K562 (cell line): ENCODE data around the gene AP1M2. TPM values are rescaled to one million over a fixed set of nuclear protein-coding genes. Genes with fewer than 3 reads are reported as not detected.

Experiments
- ZNF3 ChIP-seq: fragments of 250-450 bp; sonication (Bioruptor Pico); IDR thresholded peaks from 2 replicates; pipeline ENCODE4 v1.5.0; 2021; ENCODE audit warnings: mild to moderate bottlenecking, moderate library complexity
- ZSCAN29 ChIP-seq: fragments of 450-650 bp; IDR thresholded peaks from 2 replicates; pipeline ENCODE4 v1.6.1; 2017
- polyA plus RNA-seq, 8 experiments: library from polyadenylated mRNA; depleted of rRNA in 4 of 8; stranded (reverse) in 5 of 8; unstranded in 3 of 8; fragments of >200 nt; fragmentation: Nextera tagmentation in 2 of 8; fragmentation: Illumina TruSeq in 1 of 8; extraction: Ambion mirVana in 2 of 8; extraction: Trizol in 1 of 8; gene quantifications; 2 replicates each; pipeline versions ENCODE4 v1.2.1 to v1.2.3, GENCODE V29; 2011 to 2014; ENCODE audit warnings: inconsistent platforms in 1 of 8, missing spikeins in 1 of 8
- total RNA-seq, 7 experiments: library from RNA; depleted of rRNA in 6 of 7; stranded (reverse); fragments of >200 nt in 6 of 7; fragmentation: Illumina TruSeq in 2 of 7; extraction: Trizol in 2 of 7; gene quantifications; 2 replicates each; pipeline versions ENCODE4 v1.2.1 to v1.2.3, GENCODE V29; 2011 to 2021; ENCODE audit warnings: low replicate concordance in 1 of 7
- TF ChIP-seq, protein P1 (sequence below), 2 experiments: fragments of 450-650 bp; formaldehyde crosslinking in 1 of 2; IDR thresholded peaks; 2 replicates each; pipeline versions ENCODE4 v1.4.0 to v1.6.1; 2014 to 2020; ENCODE audit warnings: mild to moderate bottlenecking in 2 of 2, borderline replicate concordance in 1 of 2, low read depth in 1 of 2
- TF ChIP-seq, protein P2 (sequence below): fragments of 450-650 bp; IDR thresholded peaks from 2 replicates; pipeline ENCODE4 v1.6.1; 2016; ENCODE audit warnings: missing biosample characterization, missing genetic modification characterization
- TF ChIP-seq, protein P3 (sequence below), 3 experiments: IDR thresholded peaks in 2 of 3; conservative IDR thresholded peaks in 1 of 3; 2 replicates each; pipeline ENCODE4 v1.5.1; 2011 to 2012; ENCODE audit warnings: low read length in 3 of 3, mild to moderate bottlenecking in 3 of 3, control low read depth in 2 of 3, improper control_type of control experiment in 1 of 3, inconsistent platforms in 1 of 3, low read depth in 1 of 3, mixed read lengths in 1 of 3, moderate library complexity in 1 of 3; ENCODE audit not compliant: insufficient read depth in 2 of 3

AP1M2 gene
- total and polyA plus RNA-seq, 9 of the 15 experiments (the other 6 are each of a cell fraction or from before 2014, with no cell fraction given) = 0.33 to 1.4 (median 0.89) TPM; not detected in 1

DNA sequence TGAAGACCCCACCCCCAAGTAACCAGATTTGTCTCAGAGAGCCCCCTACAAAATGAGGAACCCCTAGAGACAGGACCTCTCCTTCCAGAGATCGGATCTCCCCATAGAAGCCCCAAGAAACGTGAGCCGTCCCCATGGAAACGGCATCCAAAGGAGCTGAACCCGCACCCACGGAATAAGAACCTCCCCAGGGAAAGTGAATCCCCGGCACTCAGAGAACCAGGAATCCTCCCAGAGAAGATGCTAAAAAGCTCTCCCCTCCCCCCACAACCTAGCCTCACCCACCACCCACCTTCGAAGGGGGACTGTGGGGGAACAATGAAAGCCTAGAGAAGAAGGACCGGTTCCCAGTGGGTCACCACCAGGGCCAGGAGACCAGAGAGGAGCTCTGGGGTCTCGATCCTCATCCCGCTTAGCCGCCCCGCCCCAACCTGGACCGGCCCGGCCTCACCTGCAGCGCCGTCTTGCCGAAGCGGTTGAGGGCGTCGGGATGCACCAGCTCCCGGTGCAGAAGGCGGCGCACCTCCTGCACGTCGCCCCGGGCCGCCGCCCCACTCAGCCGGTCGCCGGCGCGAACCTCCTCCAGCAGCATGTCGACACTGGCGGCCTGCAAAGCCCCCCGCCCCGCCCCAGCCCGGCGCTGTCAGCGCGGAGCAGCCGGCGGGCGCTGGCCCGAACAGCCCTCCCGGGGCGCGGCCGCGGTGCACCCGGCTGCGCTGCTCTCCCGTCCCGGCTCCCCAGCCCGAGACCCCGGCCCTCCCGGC lies 18.9 kb downstream of the AP1M2 start (continued):
- TF ChIP-seq, protein P1, sequence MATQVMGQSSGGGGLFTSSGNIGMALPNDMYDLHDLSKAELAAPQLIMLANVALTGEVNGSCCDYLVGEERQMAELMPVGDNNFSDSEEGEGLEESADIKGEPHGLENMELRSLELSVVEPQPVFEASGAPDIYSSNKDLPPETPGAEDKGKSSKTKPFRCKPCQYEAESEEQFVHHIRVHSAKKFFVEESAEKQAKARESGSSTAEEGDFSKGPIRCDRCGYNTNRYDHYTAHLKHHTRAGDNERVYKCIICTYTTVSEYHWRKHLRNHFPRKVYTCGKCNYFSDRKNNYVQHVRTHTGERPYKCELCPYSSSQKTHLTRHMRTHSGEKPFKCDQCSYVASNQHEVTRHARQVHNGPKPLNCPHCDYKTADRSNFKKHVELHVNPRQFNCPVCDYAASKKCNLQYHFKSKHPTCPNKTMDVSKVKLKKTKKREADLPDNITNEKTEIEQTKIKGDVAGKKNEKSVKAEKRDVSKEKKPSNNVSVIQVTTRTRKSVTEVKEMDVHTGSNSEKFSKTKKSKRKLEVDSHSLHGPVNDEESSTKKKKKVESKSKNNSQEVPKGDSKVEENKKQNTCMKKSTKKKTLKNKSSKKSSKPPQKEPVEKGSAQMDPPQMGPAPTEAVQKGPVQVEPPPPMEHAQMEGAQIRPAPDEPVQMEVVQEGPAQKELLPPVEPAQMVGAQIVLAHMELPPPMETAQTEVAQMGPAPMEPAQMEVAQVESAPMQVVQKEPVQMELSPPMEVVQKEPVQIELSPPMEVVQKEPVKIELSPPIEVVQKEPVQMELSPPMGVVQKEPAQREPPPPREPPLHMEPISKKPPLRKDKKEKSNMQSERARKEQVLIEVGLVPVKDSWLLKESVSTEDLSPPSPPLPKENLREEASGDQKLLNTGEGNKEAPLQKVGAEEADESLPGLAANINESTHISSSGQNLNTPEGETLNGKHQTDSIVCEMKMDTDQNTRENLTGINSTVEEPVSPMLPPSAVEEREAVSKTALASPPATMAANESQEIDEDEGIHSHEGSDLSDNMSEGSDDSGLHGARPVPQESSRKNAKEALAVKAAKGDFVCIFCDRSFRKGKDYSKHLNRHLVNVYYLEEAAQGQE (IDR thresholded peaks at IDR 0.05; ENCODE audit: borderline replicate concordance) = peak; percentile 91
- TF ChIP-seq, protein P1 (CRISPR knock-in tag; IDR thresholded peaks at IDR 0.05; ENCODE audit: low read depth) = no peak
- TF ChIP-seq, protein P2, sequence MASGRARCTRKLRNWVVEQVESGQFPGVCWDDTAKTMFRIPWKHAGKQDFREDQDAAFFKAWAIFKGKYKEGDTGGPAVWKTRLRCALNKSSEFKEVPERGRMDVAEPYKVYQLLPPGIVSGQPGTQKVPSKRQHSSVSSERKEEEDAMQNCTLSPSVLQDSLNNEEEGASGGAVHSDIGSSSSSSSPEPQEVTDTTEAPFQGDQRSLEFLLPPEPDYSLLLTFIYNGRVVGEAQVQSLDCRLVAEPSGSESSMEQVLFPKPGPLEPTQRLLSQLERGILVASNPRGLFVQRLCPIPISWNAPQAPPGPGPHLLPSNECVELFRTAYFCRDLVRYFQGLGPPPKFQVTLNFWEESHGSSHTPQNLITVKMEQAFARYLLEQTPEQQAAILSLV (tag) = no peak
- TF ChIP-seq, protein P3, sequence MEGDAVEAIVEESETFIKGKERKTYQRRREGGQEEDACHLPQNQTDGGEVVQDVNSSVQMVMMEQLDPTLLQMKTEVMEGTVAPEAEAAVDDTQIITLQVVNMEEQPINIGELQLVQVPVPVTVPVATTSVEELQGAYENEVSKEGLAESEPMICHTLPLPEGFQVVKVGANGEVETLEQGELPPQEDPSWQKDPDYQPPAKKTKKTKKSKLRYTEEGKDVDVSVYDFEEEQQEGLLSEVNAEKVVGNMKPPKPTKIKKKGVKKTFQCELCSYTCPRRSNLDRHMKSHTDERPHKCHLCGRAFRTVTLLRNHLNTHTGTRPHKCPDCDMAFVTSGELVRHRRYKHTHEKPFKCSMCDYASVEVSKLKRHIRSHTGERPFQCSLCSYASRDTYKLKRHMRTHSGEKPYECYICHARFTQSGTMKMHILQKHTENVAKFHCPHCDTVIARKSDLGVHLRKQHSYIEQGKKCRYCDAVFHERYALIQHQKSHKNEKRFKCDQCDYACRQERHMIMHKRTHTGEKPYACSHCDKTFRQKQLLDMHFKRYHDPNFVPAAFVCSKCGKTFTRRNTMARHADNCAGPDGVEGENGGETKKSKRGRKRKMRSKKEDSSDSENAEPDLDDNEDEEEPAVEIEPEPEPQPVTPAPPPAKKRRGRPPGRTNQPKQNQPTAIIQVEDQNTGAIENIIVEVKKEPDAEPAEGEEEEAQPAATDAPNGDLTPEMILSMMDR (IDR thresholded peaks at IDR 0.05 in 2 of 3, conservative IDR thresholded peaks at IDR 0.05 in 1 of 3; ENCODE audit: insufficient read depth in 2 of 3, low read depth in 1 of 3, low read length in 3 of 3) = peak in 2 of 3 experiments; percentile 26 to 35; a peak in 3 of 6 replicates
- TF ChIP-seq ZSCAN29 (no peak), ZNF3 (no peak)
